Astrocyte (in vitro differentiated cells and primary cell): ENCODE measurements around the gene STX17.

ENCODE experiments used
- EZH2 ChIP-seq: IDR thresholded peaks from 2 replicates; pipeline ENCODE4 v1.6.1; 2012; ENCODE audit warnings: mild to moderate bottlenecking, low read length, inconsistent platforms; ENCODE audit not compliant: insufficient read depth
- TF ChIP-seq, protein P1 (sequence below): IDR thresholded peaks from 2 replicates; pipeline ENCODE4 v1.5.1; 2011; ENCODE audit warnings: low read depth, mild to moderate bottlenecking, inconsistent platforms, low read length, moderate library complexity; ENCODE audit not compliant: insufficient read depth

DNA sequence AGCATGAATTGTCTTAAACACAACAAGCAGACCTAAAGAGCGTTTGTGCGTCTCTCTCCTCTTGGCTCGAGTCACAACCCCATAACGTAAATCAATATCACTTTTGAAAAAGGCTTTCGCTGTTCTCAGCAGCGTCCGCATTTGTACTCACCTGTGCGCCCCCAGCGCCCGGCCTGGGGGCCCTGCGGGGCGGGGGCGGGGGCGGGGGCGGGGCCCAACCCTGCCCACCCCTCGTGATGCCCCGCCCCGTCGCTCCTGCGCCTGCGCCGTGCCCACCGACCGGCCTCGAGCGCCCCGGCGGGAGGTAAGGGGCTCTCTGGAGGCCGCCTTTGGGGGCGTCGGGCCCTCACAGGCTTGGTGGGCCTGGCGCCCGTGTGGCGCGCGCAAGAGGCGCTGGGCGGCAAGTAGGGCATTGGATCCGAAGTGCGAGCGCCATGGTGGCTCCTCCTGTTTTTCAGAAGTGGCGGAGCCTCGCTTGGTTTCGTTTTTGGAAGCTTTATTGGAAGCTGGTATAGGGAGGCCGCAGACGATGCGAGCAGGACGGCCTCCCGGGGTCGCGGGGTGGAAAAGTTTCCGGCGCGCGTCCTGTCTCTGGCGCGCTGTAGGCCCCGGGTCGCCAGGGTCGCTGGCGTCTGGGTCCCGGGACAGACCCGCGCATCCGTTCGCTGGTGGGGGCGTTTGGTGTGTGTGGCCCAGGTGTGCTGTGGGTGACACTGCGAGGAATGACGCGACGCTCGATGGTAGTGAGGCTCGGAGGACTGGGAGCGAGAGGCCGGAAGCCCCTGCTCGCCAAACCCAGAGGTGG, at the start of gene STX17:
- TF ChIP-seq, protein P1, sequence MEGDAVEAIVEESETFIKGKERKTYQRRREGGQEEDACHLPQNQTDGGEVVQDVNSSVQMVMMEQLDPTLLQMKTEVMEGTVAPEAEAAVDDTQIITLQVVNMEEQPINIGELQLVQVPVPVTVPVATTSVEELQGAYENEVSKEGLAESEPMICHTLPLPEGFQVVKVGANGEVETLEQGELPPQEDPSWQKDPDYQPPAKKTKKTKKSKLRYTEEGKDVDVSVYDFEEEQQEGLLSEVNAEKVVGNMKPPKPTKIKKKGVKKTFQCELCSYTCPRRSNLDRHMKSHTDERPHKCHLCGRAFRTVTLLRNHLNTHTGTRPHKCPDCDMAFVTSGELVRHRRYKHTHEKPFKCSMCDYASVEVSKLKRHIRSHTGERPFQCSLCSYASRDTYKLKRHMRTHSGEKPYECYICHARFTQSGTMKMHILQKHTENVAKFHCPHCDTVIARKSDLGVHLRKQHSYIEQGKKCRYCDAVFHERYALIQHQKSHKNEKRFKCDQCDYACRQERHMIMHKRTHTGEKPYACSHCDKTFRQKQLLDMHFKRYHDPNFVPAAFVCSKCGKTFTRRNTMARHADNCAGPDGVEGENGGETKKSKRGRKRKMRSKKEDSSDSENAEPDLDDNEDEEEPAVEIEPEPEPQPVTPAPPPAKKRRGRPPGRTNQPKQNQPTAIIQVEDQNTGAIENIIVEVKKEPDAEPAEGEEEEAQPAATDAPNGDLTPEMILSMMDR: no peak
- TF ChIP-seq EZH2: no peak
